Neural progenitor cell (in vitro differentiated cells): ENCODE measurements around the gene FIG4. TPM values are rescaled to one million over a fixed set of nuclear protein-coding genes. Genes with fewer than 3 reads are reported as not detected.
"Not testable (repeated sequence)": the region's sequence is repeated elsewhere in the genome, so short reads cannot be mapped to it uniquely, and the experiment has no call there.

Experiments used
- DNase-seq: peaks from one replicate; pipeline ENCODE4 v3.0.0-alpha.2; 2016; ENCODE audit warnings: low spot score
- H2AFZ ChIP-seq: fragments of 200-600 bp; sonication (generic); replicated peaks from 2 replicates; pipeline ENCODE4 v1.6.1; 2016; ENCODE audit warnings: antibody characterized with exemption
- H3F3A ChIP-seq: fragments of 200-600 bp; sonication (generic); 2 replicates; pipeline ENCODE4 v1.6.1; 2016; ENCODE audit warnings: antibody characterized with exemption, low read depth
- H3K27ac ChIP-seq: fragments of 200-600 bp; sonication (generic); 2 replicates; pipeline ENCODE4 v1.5.1; 2016; ENCODE audit warnings: mild to moderate bottlenecking
- H3K27me3 ChIP-seq: fragments of 200-600 bp; sonication (generic); 2 replicates; pipeline ENCODE4 v1.6.1; 2016; ENCODE audit warnings: mild to moderate bottlenecking, moderate library complexity
- H3K36me3 ChIP-seq: fragments of 200-600 bp; sonication (generic); 2 replicates; pipeline ENCODE4 v1.5.1; 2016
- H3K4me1 ChIP-seq: fragments of 200-600 bp; sonication (generic); 2 replicates; pipeline ENCODE4 v1.6.1; 2016; ENCODE audit warnings: mixed run types
- H3K4me2 ChIP-seq: fragments of 200-600 bp; sonication (generic); 2 replicates; pipeline ENCODE4 v1.6.1; 2016
- H3K4me3 ChIP-seq: fragments of 200-600 bp; sonication (generic); 2 replicates; pipeline ENCODE4 v1.5.1; 2016
- H3K79me2 ChIP-seq: fragments of 200-600 bp; sonication (generic); 2 replicates; pipeline ENCODE4 v1.6.1; 2016; ENCODE audit warnings: low read depth
- H3K9ac ChIP-seq: fragments of 200-600 bp; sonication (generic); 2 replicates; pipeline ENCODE4 v1.6.1; 2016
- H3K9me3 ChIP-seq: fragments of 200-600 bp; sonication (generic); 2 replicates; pipeline ENCODE4 v1.5.1; 2016; ENCODE audit warnings: low read depth
- H4K20me1 ChIP-seq: fragments of 200-600 bp; sonication (generic); 2 replicates; pipeline ENCODE4 v1.6.1; 2016; ENCODE audit warnings: low read depth
- H3K27ac Mint-ChIP-seq: 3 replicates; pipeline ENCODE4 v1.8.0; 2021; ENCODE audit warnings: mixed read lengths
- H3K27me3 Mint-ChIP-seq: 2 replicates; pipeline ENCODE4 v1.8.0; 2022; ENCODE audit warnings: low read depth, mild to moderate bottlenecking, inconsistent platforms, moderate library complexity, mixed read lengths; ENCODE audit not compliant: insufficient read depth
- H3K36me3 Mint-ChIP-seq: 3 replicates; pipeline ENCODE4 v1.8.0; 2021; ENCODE audit warnings: mixed read lengths
- H3K4me1 Mint-ChIP-seq: 3 replicates; pipeline ENCODE4 v1.8.0; 2021; ENCODE audit warnings: mixed read lengths
- H3K4me3 Mint-ChIP-seq: 3 replicates; pipeline ENCODE4 v1.8.0; 2021; ENCODE audit warnings: mild to moderate bottlenecking, moderate library complexity, mixed read lengths
- H3K9me3 Mint-ChIP-seq: 3 replicates; pipeline ENCODE4 v1.8.0; 2020; ENCODE audit warnings: mixed read lengths
- CTCF ChIP-seq: fragments of 200-600 bp; sonication (generic); IDR thresholded peaks from 2 replicates; pipeline ENCODE4 v1.5.1; 2017; ENCODE audit warnings: antibody characterized with exemption, mild to moderate bottlenecking
- EZH2 ChIP-seq: fragments of 200-600 bp; sonication (generic); IDR thresholded peaks from 2 replicates; pipeline ENCODE4 v1.6.1; 2017; ENCODE audit warnings: antibody characterized with exemption, mild to moderate bottlenecking, moderate library complexity
- EZH2phosphoT487 ChIP-seq: fragments of 200-600 bp; sonication (generic); IDR thresholded peaks from 2 replicates; pipeline ENCODE4 v1.6.1; 2017; ENCODE audit warnings: antibody characterized with exemption
- total RNA-seq: library from RNA; depleted of rRNA; stranded (reverse); fragments of >200 nt; gene quantifications from 2 replicates; pipeline ENCODE4 v1.2.3, GENCODE V29; 2015; ENCODE audit warnings: low replicate concordance

FIG4 gene
- total RNA-seq, 1 donor from 2014 or later, result 51.3 TPM

GRCh38 chr6:109720311-109720710 is 29.2 kb downstream of the FIG4 start:
- no peak overlapping the region for H2AFZ ChIP-seq
- no peak overlapping the region for H3K27ac Mint-ChIP-seq
- TF ChIP-seq EZH2 (no peak), CTCF (no peak), EZH2phosphoT487 (no peak)
- no peaks in the 10 kb centered on the region for H3K9me3 ChIP-seq
- no peak overlapping the region for H3K9ac ChIP-seq
- H3K27me3 ChIP-seq, result no peaks in the 10 kb centered on the region
- no peaks in the 10 kb centered on the region for H3K79me2 ChIP-seq
- DNase-seq, result no peak
- H3K36me3 Mint-ChIP-seq, result peaks cover 4% of the 10 kb centered on the region
- H3F3A ChIP-seq, result no peaks in the 10 kb centered on the region
- no peak overlapping the region for H3K27ac ChIP-seq
- H3K4me1 Mint-ChIP-seq, result no peaks in the 10 kb centered on the region
- H4K20me1 ChIP-seq, result no peaks in the 10 kb centered on the region
- H3K4me1 ChIP-seq, result no peaks in the 10 kb centered on the region
- H3K4me3 ChIP-seq, result no peak overlapping the region
- H3K4me3 Mint-ChIP-seq, result no peak overlapping the region
- no peaks in the 10 kb centered on the region for H3K36me3 ChIP-seq
- no peaks in the 10 kb centered on the region for H3K27me3 Mint-ChIP-seq
- H3K9me3 Mint-ChIP-seq, result peaks cover 3% of the 10 kb centered on the region
- no peak overlapping the region for H3K4me2 ChIP-seq

- Mint-ChIP-seq H3K36me3 (peaks cover 10% of the 10 kb centered on the region), H3K27me3 (no peaks in the 10 kb centered on the region), H3K9me3 (peaks cover 5% of the 10 kb centered on the region), H3K4me1 (no peaks in the 10 kb centered on the region), H3K27ac (no peak overlapping the region), H3K4me3 (no peak overlapping the region)
- TF ChIP-seq EZH2 (no peak), CTCF (no peak), EZH2phosphoT487 (no peak)
- Histone ChIP-seq H3K27me3 (no peaks in the 10 kb centered on the region), H3F3A (no peaks in the 10 kb centered on the region), H2AFZ (no peak overlapping the region), H3K36me3 (no peaks in the 10 kb centered on the region), H3K9ac (no peak overlapping the region), H3K79me2 (no peaks in the 10 kb centered on the region), H3K4me3 (no peak overlapping the region), H3K4me1 (no peaks in the 10 kb centered on the region), H3K4me2 (no peak overlapping the region), H3K27ac (no peak overlapping the region), H4K20me1 (no peaks in the 10 kb centered on the region), H3K9me3 (no peaks in the 10 kb centered on the region)
- no peak for DNase-seq
These were observed 30.9 kb downstream of the FIG4 start for GRCh38 chr6:109722011-109722410.

GRCh38 chr6:109722564-109723254 is 31.6 kb downstream of the FIG4 start:
- Histone ChIP-seq H4K20me1 (no peaks in the 10 kb centered on the region), H3K4me1 (no peaks in the 10 kb centered on the region), H3K79me2 (no peaks in the 10 kb centered on the region), H2AFZ (no peak overlapping the region), H3K9me3 (no peaks in the 10 kb centered on the region), H3K4me3 (no peak overlapping the region), H3F3A (no peaks in the 10 kb centered on the region), H3K36me3 (no peaks in the 10 kb centered on the region), H3K4me2 (no peak overlapping the region), H3K27ac (no peak overlapping the region), H3K9ac (no peak overlapping the region), H3K27me3 (no peaks in the 10 kb centered on the region)
- TF ChIP-seq EZH2phosphoT487, result no peak
- no peak for TF ChIP-seq CTCF
- no peak for TF ChIP-seq EZH2
- DNase-seq, result no peak
- no peaks in the 10 kb centered on the region for H3K4me1 Mint-ChIP-seq
- H3K9me3 Mint-ChIP-seq, result peaks cover 5% of the 10 kb centered on the region
- H3K36me3 Mint-ChIP-seq, result peaks cover 10% of the 10 kb centered on the region
- H3K27ac Mint-ChIP-seq, result no peak overlapping the region
- no peak overlapping the region for H3K4me3 Mint-ChIP-seq
- H3K27me3 Mint-ChIP-seq, result no peaks in the 10 kb centered on the region

- not testable (repeated sequence) for H3K4me1 Mint-ChIP-seq, H3K27me3 Mint-ChIP-seq, H3K4me3 Mint-ChIP-seq, H3K4me2 ChIP-seq, H3K4me3 ChIP-seq, DNase-seq, H3K36me3 ChIP-seq, H3K27me3 ChIP-seq, H3K27ac ChIP-seq, H2AFZ ChIP-seq, H3K4me1 ChIP-seq, H3K79me2 ChIP-seq, H3F3A ChIP-seq, H4K20me1 ChIP-seq, H3K9ac ChIP-seq, H3K36me3 Mint-ChIP-seq, H3K9me3 Mint-ChIP-seq, H3K9me3 ChIP-seq
- H3K27ac Mint-ChIP-seq, result peak overlapping the region; percentile 52
These were observed 34.2 kb downstream of the FIG4 start for GRCh38 chr6:109725250-109725649.
